HG02623 (cell line): ENCODE measurements around the gene ARHGEF16.

Source experiments
- ATAC-seq: cut with Tn5 transposase; IDR thresholded peaks from one replicate; pipeline ENCODE4 v1.9.1; 2021; ENCODE audit warnings: moderate library complexity; ENCODE audit not compliant: unreplicated experiment

The ARHGEF16 gene

GRCh38 chr1:3515272-3515671 lies 60.8 kb downstream of the ARHGEF16 start:
- ATAC-seq: no peak

- ATAC-seq: no peak
These were observed 61.5 kb downstream of the ARHGEF16 start for GRCh38 chr1:3515774-3516480.

GRCh38 chr1:3516481-3516869 lies 62.0 kb downstream of the ARHGEF16 start:
- no peak for ATAC-seq

- ATAC-seq: no peak
These were observed 62.6 kb downstream of the ARHGEF16 start for GRCh38 chr1:3516911-3517675.

- ATAC-seq: no peak
These were observed 63.8 kb downstream of the ARHGEF16 start for GRCh38 chr1:3518256-3518655.

GRCh38 chr1:3518756-3519155 lies 64.3 kb downstream of the ARHGEF16 start:
- no peak for ATAC-seq

GRCh38 chr1:3519301-3519885 lies 64.9 kb downstream of the ARHGEF16 start:
- ATAC-seq: no peak

- no peak for ATAC-seq
These were observed 66.2 kb downstream of the ARHGEF16 start for GRCh38 chr1:3520419-3521378.

- no peak for ATAC-seq
These were observed 67.0 kb downstream of the ARHGEF16 start for GRCh38 chr1:3521426-3521825.

- no peak for ATAC-seq
These were observed 67.6 kb downstream of the ARHGEF16 start for GRCh38 chr1:3522112-3522511.

- no peak for ATAC-seq
These were observed 68.2 kb downstream of the ARHGEF16 start for GRCh38 chr1:3522564-3523265.

- ATAC-seq: no peak
These were observed 69.5 kb downstream of the ARHGEF16 start for GRCh38 chr1:3523980-3524379.

- ATAC-seq: no peak
These were observed 70.2 kb downstream of the ARHGEF16 start for GRCh38 chr1:3524556-3525203.

- no peak for ATAC-seq
These were observed 71.4 kb downstream of the ARHGEF16 start for GRCh38 chr1:3525551-3526482.

- no peak for ATAC-seq
These were observed 73.3 kb downstream of the ARHGEF16 start for GRCh38 chr1:3527774-3528173.

- ATAC-seq: no peak
These were observed 74.7 kb downstream of the ARHGEF16 start for GRCh38 chr1:3529099-3529729.

GRCh38 chr1:3530086-3530925 lies 75.8 kb downstream of the ARHGEF16 start:
- no peak for ATAC-seq
